Measurements from ENCODE around the gene ALAS2.
A peak's percentile ranks its signal among the peaks of the same experiment; 100 is the strongest.
"Not testable (repeated sequence)": the region's sequence is repeated elsewhere in the genome, so short reads cannot be mapped to it uniquely, and the experiment has no call there.

ALAS2 gene

GRCh38 chrX:55030271-55031205 lies at the start of gene ALAS2:
TSS of gene ALAS2 (minus strand) at chrX:55030977. CDS start at chrX:55026000, 4,977 bp downstream.
- no peak for DNase-seq (ENCODE audit: low read depth)
- H3K4me3 ChIP-seq (ENCODE audit: low read length): no peak within 1 kb of the TSS
- TF ChIP-seq CTCF (IDR thresholded peaks at IDR 0.05; ENCODE audit: insufficient read depth, low read depth, low read length, missing control alignments): no peak

GRCh38 chrX:55074851-55075467 lies 44.2 kb upstream of the ALAS2 start, which contains the start of gene PAGE2B:
TSS of gene PAGE2B (plus strand) at chrX:55075030. CDS start at chrX:55076042, 1,012 bp downstream.
- TF ChIP-seq CTCF (IDR thresholded peaks at IDR 0.05; ENCODE audit: insufficient read depth, low read depth, low read length, missing control alignments): no peak
- H3K4me3 ChIP-seq (ENCODE audit: low read length): no peak within 1 kb of the TSS
- no peak for DNase-seq (ENCODE audit: low read depth)

- no peak for TF ChIP-seq CTCF (IDR thresholded peaks at IDR 0.05; ENCODE audit: insufficient read depth, low read depth, low read length, missing control alignments)
- H3K4me3 ChIP-seq (ENCODE audit: low read length): no peak overlapping the region
- no peak for DNase-seq (ENCODE audit: low read depth)
Measured at GRCh38 chrX:55072286-55072685, 41.5 kb upstream of the ALAS2 start.

- not testable (repeated sequence) for H3K4me3 ChIP-seq (ENCODE audit: low read length); DNase-seq (ENCODE audit: low read depth)
Measured at GRCh38 chrX:55067180-55067579, 36.4 kb upstream of the ALAS2 start.

- peak; percentile 71 for TF ChIP-seq CTCF (IDR thresholded peaks at IDR 0.05; ENCODE audit: insufficient read depth, low read depth, low read length, missing control alignments)
- H3K4me3 ChIP-seq (ENCODE audit: low read length): no peak overlapping the region
- DNase-seq (ENCODE audit: low read depth): peak; percentile 29
Measured at GRCh38 chrX:55057675-55058249, 27.0 kb upstream of the ALAS2 start.

- H3K4me3 ChIP-seq (ENCODE audit: low read length): no peak overlapping the region
- no peak for TF ChIP-seq CTCF (IDR thresholded peaks at IDR 0.05; ENCODE audit: insufficient read depth, low read depth, low read length, missing control alignments)
- DNase-seq (ENCODE audit: low read depth): peak; percentile 2
Measured at GRCh38 chrX:55056820-55057674, 26.3 kb upstream of the ALAS2 start.

GRCh38 chrX:55050599-55050998 lies 19.8 kb upstream of the ALAS2 start:
- not testable (repeated sequence) for DNase-seq (ENCODE audit: low read depth); H3K4me3 ChIP-seq (ENCODE audit: low read length)
